ENCODE data around the gene VIT. TPM values are rescaled to one million over a fixed set of nuclear protein-coding genes. Genes with fewer than 3 reads are reported as not detected.
"Not testable (repeated sequence)": the region's sequence is repeated elsewhere in the genome, so short reads cannot be mapped to it uniquely, and the experiment has no call there.

Gene VIT
- total RNA-seq, 1 experiment from 2014 or later = 3.6 TPM

DNA sequence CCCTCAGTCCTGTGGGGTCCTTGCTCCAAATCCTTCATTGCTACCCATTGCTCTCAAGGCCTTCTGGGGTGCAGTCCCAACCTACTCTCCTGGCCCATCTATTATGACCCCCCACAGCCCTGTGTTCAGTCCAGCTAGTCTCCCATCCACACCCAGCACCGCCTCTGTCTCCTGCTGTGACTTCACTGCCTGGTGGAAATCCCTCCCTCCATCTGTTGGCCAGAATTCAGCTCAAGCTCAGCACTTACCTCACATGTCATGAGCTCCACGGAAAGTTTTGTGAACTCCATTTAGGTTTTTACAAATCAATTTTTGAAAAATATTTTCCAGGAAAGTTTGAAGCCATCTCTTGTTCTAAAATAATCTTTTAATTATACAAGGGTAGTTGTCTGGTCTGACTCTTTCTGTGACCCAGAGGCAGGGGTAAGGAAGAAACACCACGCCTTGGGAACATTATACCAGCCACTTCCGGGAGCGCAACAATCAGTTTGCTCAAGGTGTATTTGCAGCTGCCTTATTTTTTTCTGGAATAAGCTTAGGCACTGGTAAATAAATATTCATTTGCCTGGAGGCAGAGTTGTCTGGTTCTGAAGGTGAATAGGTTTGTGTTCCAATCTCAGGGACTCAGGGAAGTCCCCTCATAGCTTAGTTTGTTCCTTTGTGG lies 110.8 kb downstream of the VIT start:
- DNase-seq (ENCODE audit: low spot score) = no peak

- DNase-seq (ENCODE audit: low spot score) = no peak
Observed at GRCh38 chr2:36808386-36809068, 112.0 kb downstream of the VIT start.

GRCh38 chr2:36809069-36809445 lies 112.5 kb downstream of the VIT start:
- DNase-seq (ENCODE audit: low spot score) = no peak

- DNase-seq (ENCODE audit: low spot score) = no peak
Observed at GRCh38 chr2:36811071-36811470, 114.6 kb downstream of the VIT start.

DNA sequence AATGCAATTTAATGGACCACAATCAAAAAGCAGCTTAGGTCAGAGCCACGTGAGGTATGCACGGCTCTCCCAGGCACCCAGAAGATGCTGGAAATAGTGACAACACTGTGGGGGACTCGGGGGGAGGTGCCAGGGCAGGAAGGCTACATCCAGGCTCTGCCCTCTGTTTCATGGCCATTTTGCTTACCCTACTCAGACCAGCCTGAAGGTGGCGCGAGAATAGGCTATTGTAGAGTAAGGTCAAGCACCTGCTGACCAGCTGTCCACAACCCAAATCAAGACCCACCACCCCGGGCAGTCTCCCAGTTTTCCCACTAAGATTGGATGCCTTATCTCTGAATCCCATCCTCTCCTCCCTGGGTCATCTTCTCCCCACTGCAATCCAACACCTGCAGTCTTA lies 115.7 kb downstream of the VIT start:
- DNase-seq (ENCODE audit: low spot score) = no peak

GRCh38 chr2:36818542-36818941 lies 122.0 kb downstream of the VIT start:
- DNase-seq (ENCODE audit: low spot score) = no peak

DNA sequence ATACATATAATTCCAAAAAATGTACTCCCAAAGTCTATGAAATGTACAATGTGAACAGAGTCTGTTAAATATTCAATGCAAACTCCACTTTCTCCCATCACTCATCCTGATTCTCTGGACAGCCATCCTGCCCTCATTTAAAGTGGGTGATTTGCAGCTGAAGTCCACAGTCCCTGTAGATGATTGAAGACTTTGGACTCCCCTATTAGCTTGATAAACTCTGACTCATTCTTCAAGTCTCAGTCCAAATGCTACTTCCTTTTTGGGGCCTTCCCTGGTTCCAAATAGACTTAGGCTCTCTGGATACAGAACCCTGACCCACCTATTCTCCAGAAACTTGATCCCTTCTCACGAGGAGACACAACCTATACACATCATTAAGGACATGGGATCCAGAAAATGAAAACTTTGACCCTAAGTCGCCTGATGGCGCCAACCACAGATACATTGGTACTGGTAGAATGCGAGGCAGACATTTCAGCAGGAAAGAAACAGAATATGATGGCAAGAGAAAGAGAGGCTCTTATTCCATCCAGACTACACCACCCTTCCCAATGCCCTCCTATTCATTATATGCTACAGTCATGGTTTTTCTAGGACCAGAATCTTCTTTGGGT lies 122.7 kb downstream of the VIT start:
- no peak for DNase-seq (ENCODE audit: low spot score)

- DNase-seq (ENCODE audit: low spot score) = no peak
Observed at GRCh38 chr2:36820942-36821605, 124.6 kb downstream of the VIT start.

- no peak for DNase-seq (ENCODE audit: low spot score)
Observed at GRCh38 chr2:36823862-36824261, 127.4 kb downstream of the VIT start.

DNA sequence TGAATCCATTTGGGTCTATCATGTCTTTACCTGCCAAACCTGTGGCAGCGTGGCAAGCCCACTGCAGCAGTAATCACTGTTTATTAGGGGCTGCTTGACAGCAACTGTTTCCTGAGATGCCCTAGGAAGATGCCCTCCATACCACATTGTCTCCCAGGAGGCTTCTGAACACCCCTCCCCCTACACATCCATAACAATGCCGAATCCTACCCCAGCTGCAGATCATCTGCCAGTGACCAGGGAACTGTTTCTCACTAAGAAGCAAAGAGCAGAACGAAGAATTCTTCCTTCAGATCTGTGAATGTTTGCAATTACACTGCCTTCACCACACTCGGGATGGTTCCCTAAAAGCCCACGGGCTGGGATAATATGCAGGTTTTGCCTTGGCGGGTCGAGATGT lies 127.8 kb downstream of the VIT start:
- DNase-seq (ENCODE audit: low spot score) = no peak

- not testable (repeated sequence) for DNase-seq (ENCODE audit: low spot score)
Observed at GRCh38 chr2:36824683-36825082, 128.2 kb downstream of the VIT start.

- no peak for DNase-seq (ENCODE audit: low spot score)
Observed at GRCh38 chr2:36831185-36831584, 134.7 kb downstream of the VIT start.

GRCh38 chr2:36834203-36834602 lies 137.7 kb downstream of the VIT start:
- DNase-seq (ENCODE audit: low spot score) = no peak

- DNase-seq (ENCODE audit: low spot score) = no peak
Observed at GRCh38 chr2:36834731-36835524, 138.4 kb downstream of the VIT start.

- DNase-seq (ENCODE audit: low spot score) = no peak
Observed at GRCh38 chr2:36839976-36840617, 143.6 kb downstream of the VIT start.

DNA sequence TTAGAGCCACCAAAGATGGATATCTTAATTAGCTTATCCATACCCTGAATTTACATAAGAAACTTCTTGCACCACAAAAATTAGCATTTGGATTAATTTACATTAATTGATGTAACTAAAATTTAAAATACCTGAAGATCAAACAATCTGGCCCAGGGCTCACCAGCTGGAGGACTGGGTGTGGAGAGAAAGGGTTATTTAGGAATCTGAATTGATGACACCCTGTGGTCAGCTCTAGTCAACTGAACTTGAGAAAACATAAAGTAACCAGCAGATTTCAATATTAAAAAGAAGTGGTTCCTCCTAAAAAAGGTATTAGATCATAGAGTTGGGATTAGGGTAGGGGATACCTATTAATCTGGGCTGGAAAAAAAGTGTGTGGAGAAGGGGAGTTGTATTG lies 147.3 kb downstream of the VIT start:
- no peak for DNase-seq (ENCODE audit: low spot score)

- no peak for DNase-seq (ENCODE audit: low spot score)
Observed at GRCh38 chr2:36849265-36849664, 152.8 kb downstream of the VIT start.

DNA sequence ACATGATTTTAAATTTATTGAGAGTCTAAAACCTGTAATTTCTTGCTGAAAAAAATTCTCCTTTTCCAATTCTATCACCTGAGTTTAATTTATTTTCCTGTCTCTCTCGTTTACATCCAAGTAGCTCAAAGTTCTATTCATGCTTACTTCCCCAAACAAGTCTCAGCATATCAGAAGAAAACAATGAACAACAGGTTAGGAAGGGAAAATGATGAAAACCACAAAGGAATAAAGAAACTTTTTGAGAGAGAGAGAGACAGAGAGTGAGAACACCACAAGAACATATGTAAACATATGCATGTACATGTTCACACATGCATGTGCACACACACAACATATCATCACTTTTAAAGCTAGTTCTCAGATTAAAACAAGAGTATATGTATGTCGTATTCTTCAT lies 157.7 kb downstream of the VIT start:
- DNase-seq (ENCODE audit: low spot score) = no peak

- no peak for DNase-seq (ENCODE audit: low spot score)
Observed at GRCh38 chr2:36855429-36855828, 158.9 kb downstream of the VIT start.

DNA sequence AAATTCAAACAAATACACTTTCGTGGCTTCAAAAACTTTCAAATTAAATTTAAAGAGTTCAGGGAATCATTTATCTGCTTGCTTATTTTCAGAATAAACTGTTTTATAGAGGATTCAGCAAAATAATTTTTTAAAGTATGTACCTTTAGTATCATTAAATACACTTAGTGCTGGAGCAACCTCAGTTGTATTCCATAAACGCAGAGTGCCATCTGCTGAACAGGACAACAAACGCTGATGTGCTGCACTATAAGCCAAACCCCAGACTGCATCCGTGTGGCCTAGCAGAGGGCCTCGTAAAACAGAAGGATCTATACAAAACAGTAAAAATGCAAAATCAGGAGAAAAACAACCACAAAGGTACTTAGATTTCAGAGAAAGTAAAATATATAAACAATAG lies 161.2 kb downstream of the VIT start:
- DNase-seq (ENCODE audit: low spot score) = no peak

DNA sequence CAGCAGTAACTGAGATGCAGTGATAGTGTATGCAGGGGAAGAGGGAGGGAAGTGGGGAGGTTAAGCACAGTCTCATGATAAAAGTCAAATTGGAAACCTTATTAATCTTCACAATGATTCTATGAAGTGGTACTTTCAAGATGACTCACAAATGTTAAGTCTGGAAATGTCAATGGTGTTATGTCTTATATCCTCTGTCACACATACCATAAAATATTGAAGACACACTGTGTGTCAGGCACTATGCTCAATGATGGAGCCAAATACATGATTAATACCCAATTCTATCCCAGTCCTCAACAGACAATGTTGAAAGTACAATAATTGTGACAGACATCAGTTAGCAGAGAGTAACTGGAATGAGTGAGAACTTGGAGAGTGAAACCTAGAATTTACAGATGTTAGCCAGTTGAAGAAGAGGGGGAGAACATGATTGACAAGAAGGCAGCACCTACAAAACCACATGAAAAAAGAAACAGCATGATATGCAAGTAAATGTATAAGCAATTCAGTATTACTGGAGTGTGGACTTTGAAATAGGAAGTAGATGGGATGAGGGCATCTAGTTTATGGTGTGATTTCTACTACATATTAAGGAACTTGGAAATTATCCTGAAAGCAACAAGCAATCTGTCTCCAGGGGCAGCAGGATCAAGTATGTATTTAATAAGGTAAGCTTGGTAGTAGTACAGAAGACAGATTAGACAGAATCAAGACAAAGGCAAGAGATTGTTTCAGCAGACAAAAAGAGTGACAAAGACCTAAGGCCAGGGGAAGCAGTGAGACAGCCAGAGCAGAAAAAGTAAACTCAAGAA lies 162.3 kb downstream of the VIT start:
- DNase-seq (ENCODE audit: low spot score) = no peak

Data from H4 (cell line).